Measurements from ENCODE around the gene TOMM5. TPM values are rescaled to one million over a fixed set of nuclear protein-coding genes. Genes with fewer than 3 reads are reported as not detected.
A peak's percentile ranks its signal among the peaks of the same experiment; 100 is the strongest.

Gene TOMM5
- total and polyA plus RNA-seq, 2 of the 13 experiments (the other 11 are each of a cell fraction or from before 2014, with no cell fraction given) = 147 to 315 TPM

GRCh38 chr9:37592108-37592951, at the start of gene TOMM5 (continued):
- peak; percentile 42; the same call in 1 of the 2 replicates for TF ChIP-seq RERE (CRISPR knock-in tag; IDR thresholded peaks at IDR 0.05; ENCODE audit: low read depth)
- TF ChIP-seq ZNF224 (CRISPR knock-in tag; IDR thresholded peaks at IDR 0.05) = peak; percentile 90
- no peak for TF ChIP-seq IRF1 (CRISPR knock-in tag; IDR thresholded peaks at IDR 0.05; ENCODE audit: low read depth)
- TF ChIP-seq SNAPC4 (CRISPR knock-in tag; IDR thresholded peaks at IDR 0.05) = 0 out of 2 replicates have a peak, but pooled peaks have one; percentile 60
- peak; percentile 70; the same call in 1 of the 2 replicates for TF ChIP-seq ZNF34 (CRISPR knock-in tag; IDR thresholded peaks at IDR 0.05; ENCODE audit: borderline replicate concordance)
- no peak for TF ChIP-seq GTF3A (CRISPR knock-in tag; conservative IDR thresholded peaks at IDR 0.05)
- TF ChIP-seq NFIC (IDR thresholded peaks at IDR 0.05; ENCODE audit: low read length) = no peak
- 0 out of 2 replicates have a peak, but pooled peaks have one; percentile 29 for TF ChIP-seq NFYB (CRISPR knock-in tag; IDR thresholded peaks at IDR 0.05)
- TF ChIP-seq ZNF180 (CRISPR knock-in tag; IDR thresholded peaks at IDR 0.05; ENCODE audit: borderline replicate concordance, low read depth) = 0 out of 2 replicates have a peak, but pooled peaks have one; percentile 4
- peak; percentile 77 for TF ChIP-seq ZNF263 (CRISPR knock-in tag; IDR thresholded peaks at IDR 0.05)

Data from HepG2 (cell line).